ENCODE data around the gene NDC80. TPM values are rescaled to one million over a fixed set of nuclear protein-coding genes. Genes with fewer than 3 reads are reported as not detected.

NDC80 gene
- total and polyA plus RNA-seq, 12 donors: 0.17 to 2.7 (median 0.34) TPM; not detected in 2

- WGBS, 2 donors: 88 to 93% methylated on average over 5 of the region's 5 CpGs
- Histone ChIP-seq H3K4me3 (no peak overlapping the region), H3K36me3 (peaks cover 0 to 28% (median 0%) of the 10 kb centered on the region in 9 donors), H3K27ac (no peak overlapping the region), H3K4me1 (peaks cover 0 to 21% (median 0%) of the 10 kb centered on the region in 9 donors), H3K27me3 (no peaks in the 10 kb centered on the region), H3K9me3 (peaks cover 0 to 9% (median 0%) of the 10 kb centered on the region in 11 donors)
- TF ChIP-seq CTCF (IDR thresholded peaks at IDR 0.05): no peak
- intact Hi-C loops (cut with DNase I): no loop called here
- no peak for ATAC-seq
- DNase-seq: no peak
Observed at GRCh38 chr18:2610549-2610948, 39.2 kb downstream of the NDC80 start.

- H3K4me3 ChIP-seq: no peak overlapping the region
- intact Hi-C loops (cut with DNase I): no loop called here
- DNase-seq: no peak
- H3K27ac ChIP-seq: no peak overlapping the region
- 95 to 97% methylated on average over 1 of the region's 1 CpG for WGBS, 2 donors
- no peak for TF ChIP-seq CTCF (IDR thresholded peaks at IDR 0.05)
- peaks cover 0 to 35% (median 0%) of the 10 kb centered on the region in 9 donors for H3K36me3 ChIP-seq
- H3K4me1 ChIP-seq: peaks cover 0 to 4% (median 0%) of the 10 kb centered on the region in 9 donors
- H3K27me3 ChIP-seq: no peaks in the 10 kb centered on the region
- peaks cover 0 to 9% (median 0%) of the 10 kb centered on the region in 11 donors for H3K9me3 ChIP-seq
- ATAC-seq: no peak
Observed at GRCh38 chr18:2612996-2613395, 41.6 kb downstream of the NDC80 start.

GRCh38 chr18:2617401-2617998, 46.1 kb downstream of the NDC80 start:
- DNase-seq (no peak), ATAC-seq (no peak)
- H3K36me3 ChIP-seq: peaks cover 0 to 25% (median 0%) of the 10 kb centered on the region in 9 donors
- TF ChIP-seq CTCF (IDR thresholded peaks at IDR 0.05): no peak
- H3K4me1 ChIP-seq: no peaks in the 10 kb centered on the region
- peaks cover 0 to 9% (median 0%) of the 10 kb centered on the region in 11 donors for H3K9me3 ChIP-seq
- 81 to 94% methylated on average over 4 of the region's 4 CpGs for WGBS, 2 donors
- intact Hi-C loops (cut with DNase I): no loop called here
- no peak overlapping the region for H3K27ac ChIP-seq
- no peak overlapping the region for H3K4me3 ChIP-seq
- no peaks in the 10 kb centered on the region for H3K27me3 ChIP-seq

GRCh38 chr18:2618009-2618408, 46.7 kb downstream of the NDC80 start:
- intact Hi-C loops (cut with DNase I): no loop called here
- Histone ChIP-seq H3K4me3 (no peak overlapping the region), H3K9me3 (peaks cover 0 to 9% (median 0%) of the 10 kb centered on the region in 11 donors), H3K27me3 (no peaks in the 10 kb centered on the region), H3K27ac (no peak overlapping the region), H3K4me1 (no peaks in the 10 kb centered on the region), H3K36me3 (peaks cover 0 to 20% (median 0%) of the 10 kb centered on the region in 9 donors)
- DNase-seq: no peak
- no peak for TF ChIP-seq CTCF (IDR thresholded peaks at IDR 0.05)
- ATAC-seq: no peak
- 94 to 96% methylated on average over 4 of the region's 4 CpGs for WGBS, 2 donors

Measured in heart right ventricle (tissue), 16 donors.